ENCODE measurements around the gene AMOTL2.

AMOTL2 gene

GRCh38 chr3:134374105-134374790 is at the start of gene AMOTL2:
Gene AMOTL2 (minus strand): TSS chr3:134374447. CDS start chr3:134371433, 3,014 bp downstream.
- DNase-seq (ENCODE audit: low read depth), result peak; percentile 95

- DNase-seq (ENCODE audit: low read depth), result peak; percentile 65
Observed at GRCh38 chr3:134423153-134423552, 48.9 kb upstream of the AMOTL2 start.

GRCh38 chr3:134419960-134420321 is 45.7 kb upstream of the AMOTL2 start:
- no peak for DNase-seq (ENCODE audit: low read depth)

GRCh38 chr3:134419214-134419959 is 45.1 kb upstream of the AMOTL2 start:
- no peak for DNase-seq (ENCODE audit: low read depth)

- no peak for DNase-seq (ENCODE audit: low read depth)
Observed at GRCh38 chr3:134409041-134409440, 34.8 kb upstream of the AMOTL2 start.

- peak; percentile 41 for DNase-seq (ENCODE audit: low read depth)
Observed at GRCh38 chr3:134407239-134407625, 33.0 kb upstream of the AMOTL2 start.

- DNase-seq (ENCODE audit: low read depth), result no peak
Observed at GRCh38 chr3:134406331-134407238, 32.3 kb upstream of the AMOTL2 start.

- no peak for DNase-seq (ENCODE audit: low read depth)
Observed at GRCh38 chr3:134404366-134404885, 30.2 kb upstream of the AMOTL2 start.

GRCh38 chr3:134397755-134398154 is 23.5 kb upstream of the AMOTL2 start:
- no peak for DNase-seq (ENCODE audit: low read depth)

- no peak for DNase-seq (ENCODE audit: low read depth)
Observed at GRCh38 chr3:134395103-134395502, 20.9 kb upstream of the AMOTL2 start.

GRCh38 chr3:134394380-134394779 is 20.1 kb upstream of the AMOTL2 start:
- DNase-seq (ENCODE audit: low read depth), result peak; percentile 23

- no peak for DNase-seq (ENCODE audit: low read depth)
Observed at GRCh38 chr3:134393074-134393473, 18.8 kb upstream of the AMOTL2 start.

GRCh38 chr3:134392336-134392983 is 18.2 kb upstream of the AMOTL2 start:
- peak; percentile 28 for DNase-seq (ENCODE audit: low read depth)

- no peak for DNase-seq (ENCODE audit: low read depth)
Observed at GRCh38 chr3:134389865-134390264, 15.6 kb upstream of the AMOTL2 start.

- no peak for DNase-seq (ENCODE audit: low read depth)
Observed at GRCh38 chr3:134388788-134389485, 14.7 kb upstream of the AMOTL2 start.

- no peak for DNase-seq (ENCODE audit: low read depth)
Observed at GRCh38 chr3:134388292-134388691, 14.0 kb upstream of the AMOTL2 start.

- DNase-seq (ENCODE audit: low read depth), result no peak
Observed at GRCh38 chr3:134387293-134387692, 13.0 kb upstream of the AMOTL2 start.

- DNase-seq (ENCODE audit: low read depth), result no peak
Observed at GRCh38 chr3:134384963-134385362, 10.7 kb upstream of the AMOTL2 start.

- no peak for DNase-seq (ENCODE audit: low read depth)
Observed at GRCh38 chr3:134381831-134382442, 7.7 kb upstream of the AMOTL2 start.

GRCh38 chr3:134381076-134381475 is 6.8 kb upstream of the AMOTL2 start:
- no peak for DNase-seq (ENCODE audit: low read depth)

- no peak for DNase-seq (ENCODE audit: low read depth)
Observed at GRCh38 chr3:134380249-134380648, 6.0 kb upstream of the AMOTL2 start.

Measured in fibroblast of gingiva (primary cell).